Measurements from ENCODE around the gene MTX2.

DNA sequence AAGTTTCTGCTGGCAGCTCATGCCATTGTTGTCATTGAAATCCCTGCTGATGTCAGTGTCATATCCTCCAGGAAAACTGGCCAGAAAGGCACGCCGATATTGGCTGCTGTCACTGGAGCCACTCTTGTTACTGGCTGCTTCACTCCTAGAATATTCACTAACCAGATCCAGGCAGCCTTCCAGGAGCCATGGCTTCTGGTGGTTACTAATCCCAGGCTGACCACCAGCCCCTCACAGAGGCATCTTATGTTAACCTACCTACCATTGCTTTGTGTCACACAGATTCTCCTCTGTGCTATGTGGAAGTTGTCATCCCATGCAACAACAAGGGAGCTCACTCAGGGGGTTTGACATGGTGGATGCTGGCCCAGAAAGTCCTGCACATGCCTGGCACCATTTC lies 27.0 kb upstream of the MTX2 start:
- TF ChIP-seq, protein P1, sequence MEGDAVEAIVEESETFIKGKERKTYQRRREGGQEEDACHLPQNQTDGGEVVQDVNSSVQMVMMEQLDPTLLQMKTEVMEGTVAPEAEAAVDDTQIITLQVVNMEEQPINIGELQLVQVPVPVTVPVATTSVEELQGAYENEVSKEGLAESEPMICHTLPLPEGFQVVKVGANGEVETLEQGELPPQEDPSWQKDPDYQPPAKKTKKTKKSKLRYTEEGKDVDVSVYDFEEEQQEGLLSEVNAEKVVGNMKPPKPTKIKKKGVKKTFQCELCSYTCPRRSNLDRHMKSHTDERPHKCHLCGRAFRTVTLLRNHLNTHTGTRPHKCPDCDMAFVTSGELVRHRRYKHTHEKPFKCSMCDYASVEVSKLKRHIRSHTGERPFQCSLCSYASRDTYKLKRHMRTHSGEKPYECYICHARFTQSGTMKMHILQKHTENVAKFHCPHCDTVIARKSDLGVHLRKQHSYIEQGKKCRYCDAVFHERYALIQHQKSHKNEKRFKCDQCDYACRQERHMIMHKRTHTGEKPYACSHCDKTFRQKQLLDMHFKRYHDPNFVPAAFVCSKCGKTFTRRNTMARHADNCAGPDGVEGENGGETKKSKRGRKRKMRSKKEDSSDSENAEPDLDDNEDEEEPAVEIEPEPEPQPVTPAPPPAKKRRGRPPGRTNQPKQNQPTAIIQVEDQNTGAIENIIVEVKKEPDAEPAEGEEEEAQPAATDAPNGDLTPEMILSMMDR (IDR thresholded peaks at IDR 0.05; ENCODE audit: poor library complexity) = no peak
- no peak for TF ChIP-seq EZH2 (IDR thresholded peaks at IDR 0.05; ENCODE audit: borderline replicate concordance)

Measured in hepatocyte (in vitro differentiated cells).